Stomach (tissue), 9 donors: ENCODE results near the gene CRYBG1. TPM values are rescaled to one million over a fixed set of nuclear protein-coding genes. Genes with fewer than 3 reads are reported as not detected.
A peak's percentile ranks its signal among the peaks of the same experiment; 100 is the strongest.

Source experiments
- DNase-seq, 2 donors: peaks; one replicate each; pipeline versions ENCODE4 v3.0.0 to v3.0.0-alpha.2; 2013 to 2019
- H3K27ac ChIP-seq, 5 donors: fragments of 200-600 bp in 4 of 5; sonication (generic) in 4 of 5; one replicate each; pipeline ENCODE4 v1.5.1; 2013 to 2019; ENCODE audit warnings: mild to moderate bottlenecking in 1 of 5, moderate library complexity in 1 of 5
- H3K27me3 ChIP-seq, 3 donors: fragments of 200-600 bp; sonication (generic); one replicate each; pipeline ENCODE4 v1.5.1; 2017 to 2019; ENCODE audit warnings: mixed run types in 1 of 3
- H3K36me3 ChIP-seq, 4 donors: fragments of 200-600 bp; sonication (generic); 1 replicate in 3 of 4; 2 replicates in 1 of 4; pipeline ENCODE4 v1.5.1; 2016 to 2019
- H3K4me1 ChIP-seq, 4 donors: fragments of 200-600 bp; sonication (generic); one replicate each; pipeline ENCODE4 v1.5.1; 2016 to 2019
- H3K4me3 ChIP-seq, 4 donors: fragments of 200-600 bp; sonication (generic) in 3 of 4; one replicate each; pipeline ENCODE4 v1.5.1; 2016 to 2019; ENCODE audit warnings: mild to moderate bottlenecking in 1 of 4
- H3K9me3 ChIP-seq, 4 donors: fragments of 200-600 bp; sonication (generic); one replicate each; pipeline ENCODE4 v1.5.1; 2016 to 2019
- CTCF ChIP-seq, 7 experiments: fragments of 450-650 bp in 4 of 7; fragments of 200-600 bp in 3 of 7; sonication (generic) in 3 of 7; IDR thresholded peaks; one replicate each; pipeline ENCODE4 v1.5.1; 2016 to 2019; ENCODE audit warnings: antibody characterized with exemption in 7 of 7, control low read depth in 2 of 7, mild to moderate bottlenecking in 1 of 7
- EP300 ChIP-seq: sonication (generic); formaldehyde crosslinking; IDR thresholded peaks from one replicate; pipeline ENCODE4 v1.6.1; 2017; ENCODE audit warnings: antibody characterized with exemption
- POLR2A ChIP-seq, 4 donors: fragments of 450-650 bp; IDR thresholded peaks; one replicate each; pipeline ENCODE4 v1.6.1; 2016; ENCODE audit warnings: antibody characterized with exemption in 4 of 4, control low read depth in 2 of 4, mild to moderate bottlenecking in 1 of 4, moderate library complexity in 1 of 4
- POLR2AphosphoS5 ChIP-seq, 3 donors: sonication (generic); formaldehyde crosslinking; IDR thresholded peaks; one replicate each; pipeline ENCODE4 v1.6.1; 2016; ENCODE audit warnings: antibody characterized with exemption in 3 of 3
- WGBS, 5 donors: extraction: QIAGEN DNeasy Blood & Tissue Kit in 3 of 5; methylation state at CpG; one replicate each; pipeline versions ENCODE4 v1.1.5 to v1.1.7; 2013 to 2018; 5-methylcytosine and 5-hydroxymethylcytosine counted together
- intact Hi-C: fragments of 100-400 bp; cut with DNase I; formaldehyde crosslinking; loops from one replicate; pipeline ENCODE4 v1.15.1; 2023; ENCODE audit warnings: low total_unique reads
- polyA plus RNA-seq, 3 donors: library from polyadenylated mRNA; stranded (reverse); fragments of 200-250 nt; gene quantifications; one replicate each; pipeline ENCODE4 v1.2.3, GENCODE V29; 2013
- total RNA-seq, 5 donors: library from RNA; depleted of rRNA; stranded (reverse); fragments of >200 nt; gene quantifications; one replicate each; pipeline versions ENCODE4 v1.1.0 to v1.2.3, GENCODE V29; 2014 to 2016
- donor health status: healthy with polysubstance abuse.
- donor health status: Bipolar disorder and iron deficiency.
- donor health status: healthy.

Gene CRYBG1
- total and polyA plus RNA-seq, 8 donors, result 0.45 to 47.2 (median 9.9) TPM

DNA sequence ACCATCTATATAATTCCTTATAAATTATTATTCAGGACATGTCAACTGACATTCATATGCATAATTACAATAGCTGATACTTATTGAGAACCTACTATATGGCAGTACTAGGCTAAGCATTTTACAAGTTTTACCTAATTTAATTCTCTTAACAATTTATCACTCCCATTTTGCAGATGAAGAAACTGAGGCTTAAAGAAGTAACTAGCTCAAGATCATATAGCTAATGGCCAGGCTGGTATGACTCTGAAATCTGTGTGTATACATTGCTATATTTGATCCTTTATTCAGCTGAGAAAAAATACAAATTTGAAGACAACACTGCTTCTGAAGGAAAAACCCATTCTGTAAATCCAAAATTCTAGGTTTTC lies 85.0 kb downstream of the CRYBG1 start:
- peaks cover 0 to 24% (median 0%) of the 10 kb centered on the region in 3 donors for H3K27me3 ChIP-seq
- intact Hi-C loops, result loop anchor here (5.0 kb wide), 1 partner anchor 117 kb away; no protein-coding TSS in a partner anchor
- no peak for DNase-seq

GRCh38 chr6:106446287-106446885 lies 85.9 kb downstream of the CRYBG1 start:
- peaks cover 0 to 18% (median 0%) of the 10 kb centered on the region in 3 donors for H3K27me3 ChIP-seq
- H3K4me1 ChIP-seq, result peaks cover 0 to 17% (median 0%) of the 10 kb centered on the region in 4 donors
- TF ChIP-seq EP300 (no peak), CTCF (IDR thresholded peaks at IDR 0.05) (peak in 3 of 7 experiments; percentile 28 to 40 (median 34))
- intact Hi-C loops, result loop anchor here (5.0 kb wide), 1 partner anchor 116 kb away; no protein-coding TSS in a partner anchor
- H3K27ac ChIP-seq, result no peak overlapping the region
- H3K9me3 ChIP-seq, result no peaks in the 10 kb centered on the region
- WGBS, 5 donors, result 28 to 64% (median 47%) methylated on average over 4 of the region's 4 CpGs
- H3K4me3 ChIP-seq, result no peak overlapping the region
- no peaks in the 10 kb centered on the region for H3K36me3 ChIP-seq
- DNase-seq, result peak in 1 of 2 donors; percentile 16

More for the DNA sequence above, 85.0 kb downstream of the CRYBG1 start:
- Histone ChIP-seq H3K4me3 (no peak overlapping the region), H3K27ac (no peak overlapping the region), H3K36me3 (no peaks in the 10 kb centered on the region), H3K9me3 (no peaks in the 10 kb centered on the region), H3K4me1 (peaks cover 0 to 8% (median 0%) of the 10 kb centered on the region in 4 donors)
- TF ChIP-seq POLR2AphosphoS5 (IDR thresholded peaks at IDR 0.05) (no peak), EP300 (no peak), CTCF (IDR thresholded peaks at IDR 0.05) (no peak), POLR2A (IDR thresholded peaks at IDR 0.05) (no peak)

DNA sequence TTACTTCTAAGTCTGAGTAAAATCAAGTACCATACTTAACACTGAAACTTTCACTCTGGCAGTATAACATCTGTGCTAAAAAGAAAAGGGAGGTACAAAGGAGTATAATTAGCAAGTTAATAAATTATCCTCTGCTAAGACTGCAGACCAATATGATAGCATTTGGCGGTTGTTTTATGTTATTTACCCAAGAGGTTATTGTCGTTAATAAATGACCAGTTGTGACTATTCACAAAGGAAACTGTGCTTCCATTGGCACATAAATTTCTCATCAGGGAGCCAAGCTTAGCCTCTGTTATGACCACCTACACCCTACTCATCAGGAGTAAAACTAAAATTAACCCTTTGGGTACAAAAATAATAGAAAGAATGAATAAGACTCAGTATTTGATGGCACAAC lies 86.5 kb downstream of the CRYBG1 start:
- no peak overlapping the region for H3K27ac ChIP-seq
- 23 to 50% (median 32%) methylated on average over 2 of the region's 2 CpGs for WGBS, 5 donors
- H3K27me3 ChIP-seq, result peaks cover 0 to 16% (median 0%) of the 10 kb centered on the region in 3 donors
- intact Hi-C loops, result loop anchor here (5.0 kb wide), 1 partner anchor 115 kb away; no protein-coding TSS in a partner anchor
- no peak overlapping the region for H3K4me3 ChIP-seq
- peak in 1 of 2 donors; percentile 16 for DNase-seq
- no peaks in the 10 kb centered on the region for H3K36me3 ChIP-seq
- H3K4me1 ChIP-seq, result peaks cover 0 to 18% (median 0%) of the 10 kb centered on the region in 4 donors
- no peak for TF ChIP-seq POLR2AphosphoS5 (IDR thresholded peaks at IDR 0.05)
- TF ChIP-seq EP300, result no peak
- TF ChIP-seq POLR2A (IDR thresholded peaks at IDR 0.05), result no peak
- TF ChIP-seq CTCF (IDR thresholded peaks at IDR 0.05), result no peak
- H3K9me3 ChIP-seq, result no peaks in the 10 kb centered on the region

GRCh38 chr6:106448000-106448426 lies 87.5 kb downstream of the CRYBG1 start:
- WGBS, 5 donors, result 59 to 77% (median 70%) methylated on average over 5 to 6 of the region's 6 CpGs
- peak overlapping the region in 1 of 5 donors; percentile 11 for H3K27ac ChIP-seq

More at GRCh38 chr6:106448000-106448426, 87.5 kb downstream of the CRYBG1 start:
- no peak overlapping the region for H3K4me3 ChIP-seq
- intact Hi-C loops, result loop anchor here (5.0 kb wide), 1 partner anchor 114 kb away; no protein-coding TSS in a partner anchor
- peak in 1 of 2 donors; percentile 27 for DNase-seq
- H3K36me3 ChIP-seq, result no peaks in the 10 kb centered on the region
- TF ChIP-seq POLR2AphosphoS5 (IDR thresholded peaks at IDR 0.05), result no peak
- no peak for TF ChIP-seq EP300
- TF ChIP-seq CTCF (IDR thresholded peaks at IDR 0.05), result no peak
- no peak for TF ChIP-seq POLR2A (IDR thresholded peaks at IDR 0.05)
- no peaks in the 10 kb centered on the region for H3K9me3 ChIP-seq
- H3K4me1 ChIP-seq, result peaks cover 0 to 18% (median 0%) of the 10 kb centered on the region in 4 donors
- peaks cover 0 to 5% (median 0%) of the 10 kb centered on the region in 3 donors for H3K27me3 ChIP-seq
